ENCODE results near the gene SHC4. TPM values are rescaled to one million over a fixed set of nuclear protein-coding genes. Genes with fewer than 3 reads are reported as not detected.
A peak's percentile ranks its signal among the peaks of the same experiment; 100 is the strongest.

SHC4 gene
- total RNA-seq, 1 experiment from 2014 or later: 0.63 TPM

- TF ChIP-seq TEAD4 (CRISPR knock-in tag; IDR thresholded peaks at IDR 0.05): no peak
- peak; percentile 61 for TF ChIP-seq GABPB1 (CRISPR knock-in tag; IDR thresholded peaks at IDR 0.05)
- no peak for TF ChIP-seq CREB1 (CRISPR knock-in tag; IDR thresholded peaks at IDR 0.05)
- TF ChIP-seq JAZF1 (CRISPR knock-in tag; IDR thresholded peaks at IDR 0.05): no peak
- TF ChIP-seq, protein P1, sequence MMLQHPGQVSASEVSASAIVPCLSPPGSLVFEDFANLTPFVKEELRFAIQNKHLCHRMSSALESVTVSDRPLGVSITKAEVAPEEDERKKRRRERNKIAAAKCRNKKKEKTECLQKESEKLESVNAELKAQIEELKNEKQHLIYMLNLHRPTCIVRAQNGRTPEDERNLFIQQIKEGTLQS (CRISPR knock-in tag; conservative IDR thresholded peaks at IDR 0.05): no peak
- TF ChIP-seq ZNF281 (CRISPR knock-in tag; IDR thresholded peaks at IDR 0.05): no peak
- peak; percentile 10; the same call in 1 of the 2 replicates for TF ChIP-seq MAX (CRISPR knock-in tag; IDR thresholded peaks at IDR 0.05)
- TF ChIP-seq IRF1 (CRISPR knock-in tag; IDR thresholded peaks at IDR 0.05): no peak
- TF ChIP-seq ZNF416 (CRISPR knock-in tag; IDR thresholded peaks at IDR 0.05): no peak
- no peak for TF ChIP-seq NR3C1 (CRISPR knock-in tag; conservative IDR thresholded peaks at IDR 0.05; ENCODE audit: low read depth)
- no peak for TF ChIP-seq CTCF (IDR thresholded peaks at IDR 0.05)
- no peak for TF ChIP-seq TCF7 (CRISPR knock-in tag; IDR thresholded peaks at IDR 0.05; ENCODE audit: low read depth)
- TF ChIP-seq NR2C2 (CRISPR knock-in tag; IDR thresholded peaks at IDR 0.05): no peak
- no peak for TF ChIP-seq FOXJ3 (CRISPR knock-in tag; IDR thresholded peaks at IDR 0.05; ENCODE audit: borderline replicate concordance)
- TF ChIP-seq EMX1 (CRISPR knock-in tag; IDR thresholded peaks at IDR 0.05): no peak
- TF ChIP-seq AFF4 (CRISPR knock-in tag; IDR thresholded peaks at IDR 0.05; ENCODE audit: borderline replicate concordance): no peak
- TF ChIP-seq, protein P2, sequence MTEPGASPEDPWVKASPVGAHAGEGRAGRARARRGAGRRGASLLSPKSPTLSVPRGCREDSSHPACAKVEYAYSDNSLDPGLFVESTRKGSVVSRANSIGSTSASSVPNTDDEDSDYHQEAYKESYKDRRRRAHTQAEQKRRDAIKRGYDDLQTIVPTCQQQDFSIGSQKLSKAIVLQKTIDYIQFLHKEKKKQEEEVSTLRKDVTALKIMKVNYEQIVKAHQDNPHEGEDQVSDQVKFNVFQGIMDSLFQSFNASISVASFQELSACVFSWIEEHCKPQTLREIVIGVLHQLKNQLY (CRISPR knock-in tag; IDR thresholded peaks at IDR 0.05): no peak
- TF ChIP-seq ATF2 (CRISPR knock-in tag; IDR thresholded peaks at IDR 0.05; ENCODE audit: borderline replicate concordance, low read depth): no peak
- TF ChIP-seq SMAD4 (CRISPR knock-in tag; IDR thresholded peaks at IDR 0.05): no peak
- no peak for TF ChIP-seq ETV6 (CRISPR knock-in tag; IDR thresholded peaks at IDR 0.05)
- TF ChIP-seq IRF2 (CRISPR knock-in tag; IDR thresholded peaks at IDR 0.05; ENCODE audit: borderline replicate concordance, low read depth): no peak
- TF ChIP-seq SP1 (CRISPR knock-in tag; conservative IDR thresholded peaks at IDR 0.05): peak; percentile 98
- no peak for TF ChIP-seq OVOL2 (CRISPR knock-in tag; IDR thresholded peaks at IDR 0.05; ENCODE audit: borderline replicate concordance)
- no peak for TF ChIP-seq ZNF423 (CRISPR knock-in tag; IDR thresholded peaks at IDR 0.05)
- no peak for TF ChIP-seq GTF2I (CRISPR knock-in tag; conservative IDR thresholded peaks at IDR 0.05)
- TF ChIP-seq, protein P3, sequence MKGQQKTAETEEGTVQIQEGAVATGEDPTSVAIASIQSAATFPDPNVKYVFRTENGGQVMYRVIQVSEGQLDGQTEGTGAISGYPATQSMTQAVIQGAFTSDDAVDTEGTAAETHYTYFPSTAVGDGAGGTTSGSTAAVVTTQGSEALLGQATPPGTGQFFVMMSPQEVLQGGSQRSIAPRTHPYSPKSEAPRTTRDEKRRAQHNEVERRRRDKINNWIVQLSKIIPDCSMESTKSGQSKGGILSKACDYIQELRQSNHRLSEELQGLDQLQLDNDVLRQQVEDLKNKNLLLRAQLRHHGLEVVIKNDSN (CRISPR knock-in tag; IDR thresholded peaks at IDR 0.05): no peak
- no peak for TF ChIP-seq ZNF121 (CRISPR knock-in tag; IDR thresholded peaks at IDR 0.05)
Observed at GRCh38 chr15:48810414-48811324, 153.1 kb downstream of the SHC4 start, which contains the start of gene CEP152 (continued).
